HUES64 (cell line): ENCODE results near the gene HAL.

Experiments used
- H3K27ac ChIP-seq: 2 replicates; pipeline ENCODE4 v1.7.0; 2013; ENCODE audit warnings: low read depth, low read length, inconsistent platforms
- H3K27me3 ChIP-seq: 2 replicates; pipeline ENCODE4 v1.6.1; 2013; ENCODE audit warnings: mild to moderate bottlenecking, low read length; ENCODE audit not compliant: insufficient read depth
- H3K36me3 ChIP-seq: 2 replicates; pipeline ENCODE4 v1.6.1; 2013; ENCODE audit warnings: mild to moderate bottlenecking, low read length; ENCODE audit not compliant: insufficient read depth
- H3K4me1 ChIP-seq: 2 replicates; pipeline ENCODE4 v1.6.1; 2013; ENCODE audit warnings: mild to moderate bottlenecking, low read length, moderate library complexity; ENCODE audit not compliant: insufficient read depth
- H3K4me3 ChIP-seq: 2 replicates; pipeline ENCODE4 v1.5.1; 2013; ENCODE audit warnings: mild to moderate bottlenecking, low read length, moderate library complexity
- H3K9ac ChIP-seq: 2 replicates; pipeline ENCODE4 v1.6.1; 2013; ENCODE audit warnings: mild to moderate bottlenecking, low read depth, low read length
- H3K9me3 ChIP-seq: 2 replicates; pipeline ENCODE4 v1.6.1; 2013; ENCODE audit warnings: low read depth, low read length; ENCODE audit not compliant: insufficient read depth
- WGBS: fragments of 150-250, 120-280 bp; methylation state at CpG from one replicate; pipeline ENCODE4 v1.1.7; 2013; ENCODE audit warnings: missing lambda C conversion rate; 5-methylcytosine and 5-hydroxymethylcytosine counted together

HAL gene

DNA sequence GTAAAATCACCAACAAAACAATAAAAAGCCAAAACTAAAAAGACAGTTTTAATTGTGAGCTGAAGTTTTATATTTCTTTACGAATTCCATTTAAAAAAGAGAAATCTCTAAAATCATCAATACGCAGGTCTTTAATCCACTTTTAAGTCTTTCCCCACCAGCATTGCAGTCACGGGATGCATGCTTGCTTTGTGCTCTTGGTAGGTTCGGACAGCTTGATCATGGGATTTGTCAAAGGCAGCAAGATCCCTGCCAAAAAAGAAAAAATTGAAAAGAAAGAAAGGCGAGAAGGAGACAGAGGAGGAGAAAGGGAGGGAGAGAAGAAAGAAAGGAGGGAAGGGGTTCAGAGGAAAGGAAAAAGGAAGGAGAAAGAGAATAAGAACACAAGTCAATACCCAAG lies 4.7 kb upstream of the HAL start:
- 93% methylated on average over 5 of the region's 5 CpGs for WGBS
- Histone ChIP-seq H3K36me3 (peaks cover 48% of the 10 kb centered on the region), H3K9me3 (no peaks in the 10 kb centered on the region), H3K27ac (no peak overlapping the region), H3K4me1 (no peaks in the 10 kb centered on the region), H3K9ac (no peak overlapping the region), H3K27me3 (no peaks in the 10 kb centered on the region), H3K4me3 (no peak overlapping the region)

GRCh38 chr12:95999484-95999883 lies 3.3 kb upstream of the HAL start:
- Histone ChIP-seq H3K27me3 (no peaks in the 10 kb centered on the region), H3K4me1 (no peaks in the 10 kb centered on the region), H3K36me3 (peaks cover 35% of the 10 kb centered on the region), H3K27ac (no peak overlapping the region), H3K9ac (no peak overlapping the region), H3K4me3 (no peak overlapping the region), H3K9me3 (no peaks in the 10 kb centered on the region)
- 85% methylated on average over 5 of the region's 5 CpGs for WGBS

GRCh38 chr12:95998611-95999286 lies 2.6 kb upstream of the HAL start:
- Histone ChIP-seq H3K36me3 (peaks cover 27% of the 10 kb centered on the region), H3K9ac (no peak overlapping the region), H3K27me3 (no peaks in the 10 kb centered on the region), H3K4me1 (no peaks in the 10 kb centered on the region), H3K9me3 (no peaks in the 10 kb centered on the region), H3K27ac (no peak overlapping the region), H3K4me3 (no peak overlapping the region)
- WGBS = 48% methylated on average over 7 of the region's 7 CpGs

- Histone ChIP-seq H3K4me1 (no peaks in the 10 kb centered on the region), H3K9me3 (no peaks in the 10 kb centered on the region), H3K27ac (no peak overlapping the region), H3K9ac (no peak overlapping the region), H3K27me3 (no peaks in the 10 kb centered on the region), H3K4me3 (no peak overlapping the region), H3K36me3 (peaks cover 20% of the 10 kb centered on the region)
- 87% methylated on average over 5 of the region's 5 CpGs for WGBS
Measured at GRCh38 chr12:95997911-95998510, 1.9 kb upstream of the HAL start.

- no peak overlapping the region for H3K4me3 ChIP-seq
- H3K27ac ChIP-seq = no peak overlapping the region
- no peak overlapping the region for H3K9ac ChIP-seq
- H3K9me3 ChIP-seq = no peaks in the 10 kb centered on the region
- peaks cover 13% of the 10 kb centered on the region for H3K36me3 ChIP-seq
- no peaks in the 10 kb centered on the region for H3K27me3 ChIP-seq
- no peaks in the 10 kb centered on the region for H3K4me1 ChIP-seq
- WGBS = 91% methylated on average over 3 of the region's 3 CpGs
Measured at GRCh38 chr12:95997276-95997675, 1.1 kb upstream of the HAL start.

DNA sequence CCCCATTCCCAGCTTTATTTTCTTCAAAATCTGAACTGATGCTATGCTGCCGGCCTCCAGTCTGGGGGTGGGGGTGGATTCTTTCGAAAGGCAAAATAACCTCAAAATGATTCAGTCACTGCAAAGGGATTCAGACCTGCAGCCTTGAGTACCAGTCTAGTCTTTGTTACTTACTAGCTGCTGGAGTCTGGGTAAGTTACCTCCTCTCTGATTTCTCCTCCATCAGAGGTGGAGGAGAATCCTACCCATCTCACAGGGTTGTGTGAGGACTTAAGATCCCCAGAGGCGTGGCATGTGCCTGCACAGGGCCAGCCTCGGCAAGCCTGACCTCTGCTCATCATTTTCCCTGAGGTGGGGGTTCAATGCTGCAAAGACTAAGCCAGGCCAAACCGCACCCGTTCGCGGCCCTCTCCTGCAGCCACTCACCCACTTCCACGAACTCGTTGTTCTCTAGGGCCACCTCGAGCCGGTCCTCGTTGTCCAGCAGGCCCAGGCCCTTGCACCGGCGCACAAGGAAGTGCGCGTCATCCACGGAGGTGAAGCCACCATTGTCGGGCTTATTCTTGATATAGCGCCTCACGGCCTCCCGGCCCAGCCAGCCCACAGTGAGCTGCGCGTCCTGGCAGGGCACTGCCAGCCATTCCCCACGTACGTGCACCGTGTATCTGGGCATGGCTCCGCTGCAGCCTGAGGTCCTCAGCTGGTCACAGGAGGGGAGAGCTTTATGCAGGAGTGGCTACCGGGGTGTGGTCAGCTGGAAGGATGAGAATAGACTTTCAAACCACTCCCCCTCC lies 709 bp downstream of the HAL start:
- no peaks in the 10 kb centered on the region for H3K9me3 ChIP-seq
- WGBS = 96% methylated on average over 29 of the region's 29 CpGs
- H3K4me1 ChIP-seq = no peaks in the 10 kb centered on the region
- H3K4me3 ChIP-seq = no peak overlapping the region
- no peaks in the 10 kb centered on the region for H3K27me3 ChIP-seq
- 0 out of 2 replicates have a peak, but pooled peaks cover under 1% of the 10 kb centered on the region for H3K36me3 ChIP-seq
- no peak overlapping the region for H3K27ac ChIP-seq
- H3K9ac ChIP-seq = no peak overlapping the region

DNA sequence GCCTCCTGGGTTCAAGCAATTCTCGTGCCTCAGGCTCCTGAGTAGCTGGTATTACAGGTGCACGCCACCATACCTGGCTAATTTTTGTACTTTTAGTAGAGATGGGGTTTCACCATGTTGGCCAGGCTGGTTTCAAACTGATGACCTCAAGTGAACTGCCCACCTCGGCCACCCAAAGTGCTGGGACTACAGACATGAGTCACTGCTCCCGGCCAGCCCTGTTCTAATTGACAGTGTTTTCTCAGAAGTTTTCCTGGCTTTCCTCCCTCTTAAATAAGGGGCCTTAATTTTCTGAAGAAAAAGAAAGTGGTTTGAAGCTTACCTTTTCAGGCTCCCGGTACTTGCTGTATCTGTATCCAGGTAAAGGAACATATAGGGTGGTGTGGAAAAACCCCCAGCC lies 1.7 kb downstream of the HAL start:
- Histone ChIP-seq H3K27ac (no peak overlapping the region), H3K4me3 (no peak overlapping the region), H3K9ac (no peak overlapping the region), H3K4me1 (no peaks in the 10 kb centered on the region), H3K36me3 (no peaks in the 10 kb centered on the region), H3K9me3 (no peaks in the 10 kb centered on the region), H3K27me3 (no peaks in the 10 kb centered on the region)
- WGBS = 91% methylated on average over 5 of the region's 5 CpGs

DNA sequence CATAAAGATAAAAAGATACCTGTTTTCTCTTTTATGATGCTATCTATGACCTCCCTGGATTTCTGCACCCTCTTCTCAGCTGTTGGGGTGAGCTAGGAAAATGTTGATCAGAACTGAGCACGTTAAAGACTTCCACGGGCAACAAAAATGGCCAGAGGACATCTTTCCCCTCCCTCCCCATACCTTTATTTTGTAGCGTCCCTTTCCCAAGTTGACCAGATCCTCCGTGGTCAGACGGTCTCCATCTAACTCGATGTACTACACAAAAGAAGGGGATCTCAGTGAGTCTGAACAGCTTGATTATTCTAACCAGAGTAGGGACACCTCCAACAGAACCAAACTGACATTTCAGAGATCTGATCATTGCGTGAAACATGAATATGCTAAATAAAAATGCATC lies 2.2 kb downstream of the HAL start:
- H3K4me1 ChIP-seq = no peaks in the 10 kb centered on the region
- no peak overlapping the region for H3K27ac ChIP-seq
- H3K9me3 ChIP-seq = no peaks in the 10 kb centered on the region
- no peak overlapping the region for H3K9ac ChIP-seq
- H3K27me3 ChIP-seq = no peaks in the 10 kb centered on the region
- WGBS = 92% methylated on average over 6 of the region's 7 CpGs
- no peak overlapping the region for H3K4me3 ChIP-seq
- no peaks in the 10 kb centered on the region for H3K36me3 ChIP-seq

- H3K4me1 ChIP-seq = peaks cover 15% of the 10 kb centered on the region
- no peaks in the 10 kb centered on the region for H3K36me3 ChIP-seq
- H3K9me3 ChIP-seq = no peaks in the 10 kb centered on the region
- no peak overlapping the region for H3K4me3 ChIP-seq
- H3K27ac ChIP-seq = no peak overlapping the region
- no peaks in the 10 kb centered on the region for H3K27me3 ChIP-seq
- no peak overlapping the region for H3K9ac ChIP-seq
- 84% methylated on average over 7 of the region's 7 CpGs for WGBS
Measured at GRCh38 chr12:95990136-95990535, 6.0 kb downstream of the HAL start.

GRCh38 chr12:95989504-95990123 lies 6.5 kb downstream of the HAL start:
- 94% methylated on average over 4 of the region's 4 CpGs for WGBS
- Histone ChIP-seq H3K27me3 (no peaks in the 10 kb centered on the region), H3K9me3 (no peaks in the 10 kb centered on the region), H3K9ac (no peak overlapping the region), H3K4me3 (no peak overlapping the region), H3K27ac (no peak overlapping the region), H3K4me1 (peaks cover 15% of the 10 kb centered on the region), H3K36me3 (no peaks in the 10 kb centered on the region)
